Measurements from ENCODE around the gene GSTO2.
A peak's percentile ranks its signal among the peaks of the same experiment; 100 is the strongest.

The GSTO2 gene

GRCh38 chr10:104254493-104255310 is 14.3 kb upstream of the GSTO2 start, which contains the start of gene GSTO1:
TSS of gene GSTO1 (plus strand) at chr10:104254892. CDS start at chr10:104254929, 37 bp downstream.
- DNase-seq, result no peak

GRCh38 chr10:104255311-104255981 is 13.5 kb upstream of the GSTO2 start:
- no peak for DNase-seq

- DNase-seq, result no peak
Measured at GRCh38 chr10:104256335-104256961, 12.5 kb upstream of the GSTO2 start.

GRCh38 chr10:104257235-104257634 is 11.7 kb upstream of the GSTO2 start:
- no peak for DNase-seq

- no peak for DNase-seq
Measured at GRCh38 chr10:104258209-104258608, 10.8 kb upstream of the GSTO2 start.

- no peak for DNase-seq
Measured at GRCh38 chr10:104259456-104259855, 9.5 kb upstream of the GSTO2 start.

- DNase-seq, result no peak
Measured at GRCh38 chr10:104259999-104260774, 8.8 kb upstream of the GSTO2 start.

- no peak for DNase-seq
Measured at GRCh38 chr10:104260775-104261115, 8.2 kb upstream of the GSTO2 start.

GRCh38 chr10:104262055-104262454 is 6.9 kb upstream of the GSTO2 start:
- DNase-seq, result no peak

GRCh38 chr10:104264783-104265182 is 4.2 kb upstream of the GSTO2 start:
- no peak for DNase-seq

- no peak for DNase-seq
Measured at GRCh38 chr10:104267721-104268404, 1.1 kb upstream of the GSTO2 start.

GRCh38 chr10:104268405-104268712 is 625 bp upstream of the GSTO2 start:
- no peak for DNase-seq

GRCh38 chr10:104273286-104273685 is 4.3 kb downstream of the GSTO2 start:
- DNase-seq, result no peak

- DNase-seq, result no peak
Measured at GRCh38 chr10:104273899-104274575, 5.1 kb downstream of the GSTO2 start.

- DNase-seq, result no peak
Measured at GRCh38 chr10:104274762-104275721, 6.1 kb downstream of the GSTO2 start.

- DNase-seq, result no peak
Measured at GRCh38 chr10:104276192-104276591, 7.2 kb downstream of the GSTO2 start.

GRCh38 chr10:104277785-104278184 is 8.8 kb downstream of the GSTO2 start:
- no peak for DNase-seq

- no peak for DNase-seq
Measured at GRCh38 chr10:104279550-104280259, 10.7 kb downstream of the GSTO2 start.

- peak; percentile 5 for DNase-seq
Measured at GRCh38 chr10:104281694-104282093, 12.7 kb downstream of the GSTO2 start.

- DNase-seq, result no peak
Measured at GRCh38 chr10:104284846-104285245, 15.9 kb downstream of the GSTO2 start.
